Keratinocyte (primary cell): ENCODE results near the gene NFIC.

ENCODE experiments used
- EZH2 ChIP-seq: IDR thresholded peaks from one replicate; pipeline ENCODE4 v1.6.1; 2012; ENCODE audit warnings: inconsistent platforms, mild to moderate bottlenecking, low read length, moderate library complexity
- TF ChIP-seq, protein P1 (sequence below), 3 experiments: IDR thresholded peaks in 1 of 3; conservative IDR thresholded peaks in 1 of 3; optimal IDR thresholded peaks in 1 of 3; 2 replicates in 2 of 3; 3 replicates in 1 of 3; pipeline versions ENCODE3 to v1.5.1; 2011; ENCODE audit warnings: low read length in 3 of 3, mild to moderate bottlenecking in 3 of 3, moderate library complexity in 2 of 3, control low read depth in 1 of 3, inconsistent platforms in 1 of 3; ENCODE audit not compliant: insufficient read depth in 2 of 3; ENCODE audit errors: extremely low read depth in 1 of 3

GRCh38 chr19:3323026-3323425 lies 43.4 kb upstream of the NFIC start:
- TF ChIP-seq, protein P1, sequence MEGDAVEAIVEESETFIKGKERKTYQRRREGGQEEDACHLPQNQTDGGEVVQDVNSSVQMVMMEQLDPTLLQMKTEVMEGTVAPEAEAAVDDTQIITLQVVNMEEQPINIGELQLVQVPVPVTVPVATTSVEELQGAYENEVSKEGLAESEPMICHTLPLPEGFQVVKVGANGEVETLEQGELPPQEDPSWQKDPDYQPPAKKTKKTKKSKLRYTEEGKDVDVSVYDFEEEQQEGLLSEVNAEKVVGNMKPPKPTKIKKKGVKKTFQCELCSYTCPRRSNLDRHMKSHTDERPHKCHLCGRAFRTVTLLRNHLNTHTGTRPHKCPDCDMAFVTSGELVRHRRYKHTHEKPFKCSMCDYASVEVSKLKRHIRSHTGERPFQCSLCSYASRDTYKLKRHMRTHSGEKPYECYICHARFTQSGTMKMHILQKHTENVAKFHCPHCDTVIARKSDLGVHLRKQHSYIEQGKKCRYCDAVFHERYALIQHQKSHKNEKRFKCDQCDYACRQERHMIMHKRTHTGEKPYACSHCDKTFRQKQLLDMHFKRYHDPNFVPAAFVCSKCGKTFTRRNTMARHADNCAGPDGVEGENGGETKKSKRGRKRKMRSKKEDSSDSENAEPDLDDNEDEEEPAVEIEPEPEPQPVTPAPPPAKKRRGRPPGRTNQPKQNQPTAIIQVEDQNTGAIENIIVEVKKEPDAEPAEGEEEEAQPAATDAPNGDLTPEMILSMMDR (optimal IDR thresholded peaks at IDR 0.05 in 1 of 3, IDR thresholded peaks at IDR 0.05 in 1 of 3, conservative IDR thresholded peaks at IDR 0.05 in 1 of 3; ENCODE audit: extremely low read depth in 1 of 3, insufficient read depth in 2 of 3, low read length in 3 of 3) = no peak
- no peak for TF ChIP-seq EZH2
